ENCODE measurements around the gene TP73.

- TF ChIP-seq CTCF (IDR thresholded peaks at IDR 0.05): no peak
- TF ChIP-seq EZH2 (IDR thresholded peaks at IDR 0.05; ENCODE audit: borderline replicate concordance, insufficient read depth, low read depth, low read length, poor library complexity, severe bottlenecking): no peak
Observed at GRCh38 chr1:3628445-3628844, 23.9 kb upstream of the TP73 start.

Measured in B cell (primary cell).